Anterior cingulate cortex (tissue), 58 donors: ENCODE measurements around the gene PPA2.
A peak's percentile ranks its signal among the peaks of the same experiment; 100 is the strongest.

Source experiments
- DNase-seq, 58 donors: peaks; one replicate each; lab custom pipeline; 2025; lab: John Stamatoyannopoulos, UW

The PPA2 gene

DNA sequence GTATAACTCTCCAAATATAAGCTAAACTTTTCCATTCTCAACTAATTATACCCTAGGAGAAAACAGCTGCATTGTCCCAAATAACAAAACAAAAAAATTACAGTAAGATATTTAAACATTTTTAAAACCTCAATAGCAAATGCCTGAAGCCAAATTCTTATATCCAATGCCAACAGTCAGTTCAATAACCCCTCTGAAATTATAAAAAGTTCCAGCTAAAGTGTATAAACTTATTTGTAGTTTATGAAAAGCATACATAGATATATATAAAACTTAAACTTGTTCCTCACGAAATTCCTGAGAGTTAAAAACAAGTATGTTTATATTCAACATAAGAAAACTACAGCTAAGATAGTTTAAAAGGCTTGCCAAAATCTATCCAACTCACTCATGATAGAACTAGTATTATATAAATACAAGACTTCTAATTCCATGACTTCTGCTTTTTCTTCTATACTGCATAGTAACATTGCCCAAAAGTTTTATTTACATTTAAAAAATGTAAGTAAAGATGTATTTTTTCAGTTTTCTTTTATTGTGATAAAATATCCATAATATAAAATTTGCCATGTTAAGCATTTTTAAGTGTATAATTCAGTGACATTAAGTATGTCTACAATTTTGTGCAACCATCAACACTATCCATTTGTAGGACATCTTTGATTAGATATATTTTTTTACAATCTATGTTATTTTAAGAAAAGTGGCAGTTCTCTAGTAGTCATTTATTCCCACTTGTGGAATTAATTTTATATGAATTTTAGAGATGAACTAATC is 72.8 kb downstream of the PPA2 start:
- no peak for DNase-seq

DNA sequence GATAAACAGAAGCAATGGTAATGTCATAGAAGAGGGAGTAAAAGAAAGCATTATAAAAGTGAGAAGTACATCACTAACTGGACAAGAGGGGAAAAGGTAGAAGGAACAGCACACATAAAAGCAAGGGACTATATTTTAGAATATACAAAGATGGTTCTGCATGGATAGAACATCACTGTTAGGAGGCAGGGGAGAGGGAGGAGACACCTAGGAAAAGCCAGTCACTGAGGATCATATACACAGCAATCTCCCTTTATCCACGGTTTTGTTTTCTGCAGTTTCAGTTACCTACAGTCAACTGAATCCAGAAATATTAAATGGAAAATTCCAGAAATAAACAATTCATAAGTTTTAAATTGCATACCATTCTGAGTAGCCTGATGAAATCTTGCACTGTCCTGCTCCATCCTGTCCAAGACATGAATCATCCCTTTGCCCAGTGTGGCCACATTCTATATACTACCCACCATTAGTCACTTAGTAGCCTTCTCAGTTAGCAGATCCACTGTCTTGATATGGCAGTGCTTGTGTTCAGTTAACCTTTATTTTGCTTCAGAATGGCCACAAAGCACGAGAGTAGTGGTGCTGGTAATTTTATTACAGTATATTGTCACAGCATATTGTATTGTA is 74.2 kb downstream of the PPA2 start:
- DNase-seq: no peak

DNA sequence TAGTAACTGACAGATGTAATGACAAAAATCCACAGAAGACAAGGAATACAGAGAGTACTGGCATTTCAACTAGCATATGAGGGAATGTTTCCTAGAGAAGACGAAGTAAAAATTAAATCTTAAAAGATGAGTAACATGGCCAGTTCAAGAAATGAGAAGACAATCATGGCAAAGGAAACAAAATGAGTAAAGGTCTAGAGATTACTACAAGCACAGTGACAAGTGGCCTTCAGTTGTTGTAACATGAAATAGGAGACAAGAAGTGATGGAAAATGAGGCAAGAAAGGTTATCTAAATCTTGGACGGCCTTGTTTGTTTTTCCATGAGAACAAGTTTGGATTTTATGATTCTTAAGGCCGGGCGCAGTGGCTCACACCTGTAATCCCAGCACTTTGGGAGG is 81.0 kb downstream of the PPA2 start:
- DNase-seq: no peak

GRCh38 chr4:105389167-105389566 is 84.7 kb downstream of the PPA2 start:
- DNase-seq: no peak

GRCh38 chr4:105387466-105387865 is 86.4 kb downstream of the PPA2 start:
- DNase-seq: no peak

GRCh38 chr4:105386012-105386411 is 87.8 kb downstream of the PPA2 start:
- no peak for DNase-seq

- no peak for DNase-seq
These were observed 99.8 kb downstream of the PPA2 start for GRCh38 chr4:105374071-105374470.

DNA sequence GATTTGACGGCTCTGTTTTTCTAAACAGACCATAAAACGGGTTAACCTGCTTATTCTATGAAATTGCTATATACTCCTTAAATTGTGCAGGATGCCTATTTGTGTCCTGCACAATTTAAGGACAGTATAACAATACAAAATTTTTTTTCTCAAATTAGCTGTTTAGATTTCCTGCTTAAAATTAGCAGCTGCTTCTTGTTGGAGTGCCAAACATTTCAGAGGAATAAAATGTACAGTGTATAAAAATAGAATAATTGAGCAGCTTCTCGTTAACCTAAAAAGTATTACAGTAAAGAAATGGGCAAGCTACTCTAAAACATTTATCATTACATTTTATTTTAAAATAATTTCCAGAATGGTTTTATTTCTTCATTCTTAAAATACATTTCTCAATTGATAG is 100.5 kb downstream of the PPA2 start:
- DNase-seq: no peak

- DNase-seq: no peak
These were observed 103.9 kb downstream of the PPA2 start for GRCh38 chr4:105369988-105370387.

- DNase-seq: no peak
These were observed 112.8 kb downstream of the PPA2 start for GRCh38 chr4:105361053-105361452.

GRCh38 chr4:105357258-105357980 is 116.4 kb downstream of the PPA2 start:
- DNase-seq: peak in 1 of 58 donors; percentile 1

DNA sequence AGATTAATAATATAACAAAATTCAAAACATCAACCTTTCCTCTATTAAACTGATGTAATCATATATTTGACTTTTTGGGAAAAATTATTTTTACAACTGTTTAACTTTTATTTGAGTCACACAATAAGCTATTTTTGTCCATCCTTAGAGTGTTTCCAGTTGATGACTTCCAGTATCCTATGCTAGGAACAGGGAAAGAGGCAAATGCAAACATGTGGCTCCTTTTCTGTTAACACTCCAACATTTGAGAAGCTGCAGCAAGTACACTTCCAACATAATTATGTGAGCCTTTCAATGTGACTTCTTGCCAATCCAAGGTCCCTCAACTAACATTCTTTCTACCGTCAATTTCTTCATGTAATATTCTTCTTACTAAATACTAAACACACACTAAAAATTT is 117.7 kb downstream of the PPA2 start:
- DNase-seq: no peak

DNA sequence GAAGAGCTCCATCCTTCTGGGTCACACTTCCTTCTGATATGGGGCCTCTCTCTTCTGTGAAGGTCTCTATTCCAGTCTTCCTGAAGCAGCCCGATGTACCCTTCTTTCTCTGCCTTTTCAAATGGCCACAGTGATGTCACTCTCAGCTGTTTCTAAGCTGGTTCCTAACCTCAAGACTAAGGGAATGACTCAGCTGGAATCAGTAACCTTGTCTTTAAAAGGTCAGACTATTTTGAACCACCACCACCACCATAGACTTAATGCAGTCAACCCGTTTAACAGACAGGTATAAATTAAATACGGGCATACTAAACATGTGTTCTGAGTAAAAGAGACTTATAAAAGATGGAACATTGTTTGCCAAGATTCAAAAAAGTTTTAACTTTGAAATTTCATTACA is 121.0 kb downstream of the PPA2 start:
- DNase-seq: no peak

DNA sequence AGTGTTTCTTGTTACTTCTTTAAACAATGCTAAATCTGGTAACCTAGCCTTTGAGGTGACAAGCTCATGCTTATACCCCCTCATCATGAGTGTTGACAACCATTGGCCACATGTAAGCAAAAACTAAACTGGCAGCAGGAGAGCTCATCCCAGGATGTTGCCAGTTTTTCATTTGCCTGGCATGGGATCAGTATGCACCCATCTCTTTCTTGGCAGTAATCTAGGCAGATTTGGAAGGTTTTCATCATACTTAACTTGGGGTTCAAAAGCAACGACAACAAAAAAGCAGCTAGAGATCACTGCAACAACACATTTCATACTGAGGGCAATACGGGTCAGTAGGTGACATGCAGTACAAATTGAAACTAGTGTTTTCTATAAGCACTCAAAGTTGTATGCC is 122.0 kb downstream of the PPA2 start:
- no peak for DNase-seq

DNA sequence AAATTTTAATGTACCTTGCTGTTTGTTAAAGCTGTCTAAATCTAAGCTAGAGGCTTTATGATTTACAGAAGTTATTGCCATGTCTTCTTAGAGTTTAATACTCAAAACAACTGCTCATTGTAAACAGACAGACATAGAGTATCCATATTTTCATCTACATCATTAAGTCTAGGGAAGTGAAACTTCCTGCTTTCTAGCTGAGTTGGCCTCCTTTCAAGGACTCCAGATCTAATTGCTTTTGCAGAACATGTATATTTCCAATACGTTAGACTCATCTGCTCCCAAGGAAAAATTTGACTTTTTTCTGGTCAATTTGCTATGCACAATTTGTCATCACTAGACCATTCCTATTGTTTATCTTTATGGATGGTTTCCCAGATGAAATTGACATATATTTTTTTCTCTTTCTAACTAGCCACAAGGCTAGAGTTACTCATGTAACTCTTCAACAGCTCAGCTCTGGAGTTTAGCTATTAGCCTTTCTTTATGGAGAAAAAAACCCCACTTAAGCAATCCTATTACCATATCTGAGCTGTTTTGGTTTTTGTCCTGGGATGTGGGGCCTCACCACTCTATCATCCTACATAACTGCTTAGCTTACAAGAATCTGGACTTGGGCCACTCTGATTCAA is 122.9 kb downstream of the PPA2 start:
- DNase-seq: no peak

DNA sequence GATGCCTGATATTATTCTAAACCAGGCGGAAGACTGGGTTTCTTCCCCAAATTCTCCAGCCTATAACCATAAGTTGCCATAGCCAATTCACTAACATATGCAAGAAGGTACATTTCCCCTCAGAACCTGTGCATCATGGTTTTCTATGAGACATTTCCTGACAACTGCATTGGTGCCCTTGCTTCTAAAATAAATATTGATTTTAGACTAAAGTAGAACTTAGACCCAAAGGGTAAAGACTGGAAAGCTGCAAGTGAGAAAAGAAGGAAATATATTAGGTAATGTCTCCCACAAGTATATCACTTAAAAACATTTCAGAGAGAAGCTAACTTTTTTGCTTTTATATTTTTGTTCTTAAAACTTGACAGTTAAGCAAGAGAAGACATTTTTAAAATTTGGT is 125.1 kb downstream of the PPA2 start:
- DNase-seq: no peak

- no peak for DNase-seq
These were observed 127.0 kb downstream of the PPA2 start for GRCh38 chr4:105346869-105347268.

GRCh38 chr4:105345838-105346237 is 128.0 kb downstream of the PPA2 start:
- no peak for DNase-seq

DNA sequence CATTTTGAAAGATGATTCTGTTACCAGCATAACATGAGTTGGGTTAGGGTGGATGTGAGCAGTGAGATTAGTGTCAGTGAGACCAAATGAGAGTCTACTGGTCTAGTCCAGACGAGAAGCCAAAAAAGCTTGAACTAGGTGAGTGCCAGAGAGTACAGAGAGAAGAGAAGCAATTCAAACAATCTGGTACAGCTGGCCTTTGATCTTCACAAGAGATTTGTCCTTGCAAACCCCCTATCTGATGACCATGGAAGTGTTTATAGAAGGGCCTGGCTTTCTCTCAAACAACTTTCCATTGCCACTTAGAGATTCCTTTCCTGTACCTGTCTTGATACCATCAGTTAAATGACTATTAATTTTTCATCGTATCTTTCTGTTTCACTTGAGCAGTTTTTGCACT is 128.5 kb downstream of the PPA2 start:
- no peak for DNase-seq

GRCh38 chr4:105344141-105344540 is 129.7 kb downstream of the PPA2 start:
- no peak for DNase-seq
